ENCODE data around the gene GALK2.

Gene GALK2

DNA sequence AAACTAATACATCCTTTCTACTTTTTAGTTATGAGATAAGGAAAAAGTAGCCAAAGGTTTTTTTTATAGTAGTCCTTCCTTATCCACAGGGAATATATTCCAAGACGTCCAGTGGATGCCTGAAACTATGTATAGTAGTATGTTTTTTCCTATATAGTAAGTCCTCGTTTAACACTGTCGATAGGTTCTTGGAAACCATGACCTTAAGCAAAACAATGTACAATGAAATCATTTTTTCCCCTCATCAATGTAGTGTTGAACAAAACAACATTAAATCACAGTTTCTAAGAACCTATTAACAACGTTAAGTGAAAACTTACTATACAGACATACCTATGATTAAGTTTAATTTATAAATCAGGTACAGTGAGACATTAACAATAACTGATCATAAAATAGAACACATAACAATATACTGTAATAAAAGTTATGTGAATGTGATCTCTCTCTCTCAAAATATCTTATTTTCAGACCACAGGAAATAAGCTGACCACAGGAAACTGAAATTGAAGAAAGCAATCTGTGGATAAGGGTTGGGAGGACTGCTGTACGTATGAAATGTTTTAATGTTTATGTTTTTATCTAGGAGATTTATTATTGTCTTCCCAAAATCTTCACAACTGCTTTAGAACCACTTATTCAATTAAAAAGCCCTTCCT lies 35.2 kb upstream of the GALK2 start:
- peaks cover 4% of the 10 kb centered on the region for H4K20me1 ChIP-seq (ENCODE audit: insufficient read depth, low read length, poor library complexity, severe bottlenecking)
- H3K4me2 ChIP-seq (ENCODE audit: low read depth, low read length, poor library complexity, severe bottlenecking), result no peak overlapping the region
- no peaks in the 10 kb centered on the region for H3K9me2 ChIP-seq (replicated peaks; ENCODE audit: low read depth, low read length)
- H3K79me2 ChIP-seq (ENCODE audit: insufficient read depth, low read length), result no peaks in the 10 kb centered on the region
- no peaks in the 10 kb centered on the region for H3K9me3 ChIP-seq (ENCODE audit: insufficient read depth, low read depth, low read length)
- H2AFZ ChIP-seq (ENCODE audit: low read length), result no peak overlapping the region
- H3F3A ChIP-seq (ENCODE audit: low read depth), result no peaks in the 10 kb centered on the region
- H3K36me3 ChIP-seq (ENCODE audit: insufficient read depth, low read length), result peaks cover 93% of the 10 kb centered on the region
- peaks cover 4% of the 10 kb centered on the region for H3K4me1 ChIP-seq (ENCODE audit: insufficient read depth, low read length, poor library complexity, severe bottlenecking)
- no peak overlapping the region for H3K4me3 ChIP-seq (ENCODE audit: low read length, poor library complexity, severe bottlenecking)
- H3K9ac ChIP-seq (ENCODE audit: low read depth, low read length, poor library complexity, severe bottlenecking), result no peak overlapping the region
- TF ChIP-seq, protein P1, sequence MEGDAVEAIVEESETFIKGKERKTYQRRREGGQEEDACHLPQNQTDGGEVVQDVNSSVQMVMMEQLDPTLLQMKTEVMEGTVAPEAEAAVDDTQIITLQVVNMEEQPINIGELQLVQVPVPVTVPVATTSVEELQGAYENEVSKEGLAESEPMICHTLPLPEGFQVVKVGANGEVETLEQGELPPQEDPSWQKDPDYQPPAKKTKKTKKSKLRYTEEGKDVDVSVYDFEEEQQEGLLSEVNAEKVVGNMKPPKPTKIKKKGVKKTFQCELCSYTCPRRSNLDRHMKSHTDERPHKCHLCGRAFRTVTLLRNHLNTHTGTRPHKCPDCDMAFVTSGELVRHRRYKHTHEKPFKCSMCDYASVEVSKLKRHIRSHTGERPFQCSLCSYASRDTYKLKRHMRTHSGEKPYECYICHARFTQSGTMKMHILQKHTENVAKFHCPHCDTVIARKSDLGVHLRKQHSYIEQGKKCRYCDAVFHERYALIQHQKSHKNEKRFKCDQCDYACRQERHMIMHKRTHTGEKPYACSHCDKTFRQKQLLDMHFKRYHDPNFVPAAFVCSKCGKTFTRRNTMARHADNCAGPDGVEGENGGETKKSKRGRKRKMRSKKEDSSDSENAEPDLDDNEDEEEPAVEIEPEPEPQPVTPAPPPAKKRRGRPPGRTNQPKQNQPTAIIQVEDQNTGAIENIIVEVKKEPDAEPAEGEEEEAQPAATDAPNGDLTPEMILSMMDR (conservative IDR thresholded peaks at IDR 0.05; ENCODE audit: low read length), result no peak
- TF ChIP-seq EZH2phosphoT487 (IDR thresholded peaks at IDR 0.05; ENCODE audit: borderline replicate concordance), result no peak
- no peaks in the 10 kb centered on the region for H3K27me3 ChIP-seq (ENCODE audit: insufficient read depth, low read length, poor library complexity, severe bottlenecking)

DNA sequence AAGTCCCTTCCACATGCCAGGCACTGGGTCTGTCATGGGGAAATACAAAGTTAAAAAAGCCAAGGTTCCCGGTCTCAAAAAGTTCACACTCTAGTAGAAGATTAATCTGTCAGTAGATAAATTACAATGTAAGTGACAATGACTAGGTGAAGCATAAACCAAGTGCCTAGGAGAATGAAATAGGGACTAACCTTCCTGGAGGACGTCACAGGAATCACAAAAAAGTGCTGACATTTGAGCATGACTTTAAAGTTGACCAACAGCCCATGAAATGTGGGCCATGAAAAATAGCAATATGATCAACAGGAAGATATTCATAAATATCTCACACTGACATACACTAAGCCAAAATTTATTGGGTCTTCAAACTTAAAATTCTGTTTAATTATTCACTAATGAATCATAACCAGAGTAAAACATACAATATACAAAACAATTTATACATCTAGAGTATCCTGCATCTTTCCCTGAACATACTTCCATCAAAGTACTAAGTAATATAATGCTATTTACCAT lies 34.6 kb upstream of the GALK2 start:
- Histone ChIP-seq H3F3A (ENCODE audit: low read depth) (no peaks in the 10 kb centered on the region), H3K4me2 (ENCODE audit: low read depth, low read length, poor library complexity, severe bottlenecking) (no peak overlapping the region), H3K36me3 (ENCODE audit: insufficient read depth, low read length) (peaks cover 93% of the 10 kb centered on the region), H3K79me2 (ENCODE audit: insufficient read depth, low read length) (peaks cover under 1% of the 10 kb centered on the region), H3K4me3 (ENCODE audit: low read length, poor library complexity, severe bottlenecking) (no peak overlapping the region), H3K27me3 (ENCODE audit: insufficient read depth, low read length, poor library complexity, severe bottlenecking) (no peaks in the 10 kb centered on the region), H4K20me1 (ENCODE audit: insufficient read depth, low read length, poor library complexity, severe bottlenecking) (peaks cover 4% of the 10 kb centered on the region), H3K9me3 (ENCODE audit: insufficient read depth, low read depth, low read length) (no peaks in the 10 kb centered on the region), H3K4me1 (ENCODE audit: insufficient read depth, low read length, poor library complexity, severe bottlenecking) (peaks cover 4% of the 10 kb centered on the region), H3K9ac (ENCODE audit: low read depth, low read length, poor library complexity, severe bottlenecking) (no peak overlapping the region), H2AFZ (ENCODE audit: low read length) (no peak overlapping the region), H3K9me2 (replicated peaks; ENCODE audit: low read depth, low read length) (no peaks in the 10 kb centered on the region)
- TF ChIP-seq, protein P1 (conservative IDR thresholded peaks at IDR 0.05; ENCODE audit: low read length), result no peak
- no peak for TF ChIP-seq EZH2phosphoT487 (IDR thresholded peaks at IDR 0.05; ENCODE audit: borderline replicate concordance)

DNA sequence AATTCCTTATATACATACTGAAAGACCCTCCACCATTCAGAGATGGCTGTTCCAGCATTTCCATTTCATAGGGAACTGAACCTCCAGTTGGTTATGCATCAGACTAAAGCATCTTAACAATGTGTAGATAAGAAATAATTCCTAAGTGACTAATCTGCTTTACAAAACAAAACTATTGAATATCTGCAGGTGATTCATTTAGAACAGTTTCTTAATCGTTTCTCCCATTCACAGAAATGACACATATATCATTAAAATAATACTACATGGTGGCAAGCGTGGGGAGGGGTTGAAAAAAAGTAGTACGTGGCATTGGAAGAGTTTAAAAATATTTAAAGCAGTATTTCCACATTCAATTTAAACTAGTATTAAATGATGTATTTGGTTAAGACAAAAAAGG lies 34.1 kb upstream of the GALK2 start:
- H3K4me3 ChIP-seq (ENCODE audit: low read length, poor library complexity, severe bottlenecking), result no peak overlapping the region
- TF ChIP-seq, protein P1 (conservative IDR thresholded peaks at IDR 0.05; ENCODE audit: low read length), result no peak
- no peak for TF ChIP-seq EZH2phosphoT487 (IDR thresholded peaks at IDR 0.05; ENCODE audit: borderline replicate concordance)
- peaks cover 93% of the 10 kb centered on the region for H3K36me3 ChIP-seq (ENCODE audit: insufficient read depth, low read length)
- no peaks in the 10 kb centered on the region for H3F3A ChIP-seq (ENCODE audit: low read depth)
- H3K79me2 ChIP-seq (ENCODE audit: insufficient read depth, low read length), result peaks cover 6% of the 10 kb centered on the region
- H3K4me1 ChIP-seq (ENCODE audit: insufficient read depth, low read length, poor library complexity, severe bottlenecking), result peaks cover 4% of the 10 kb centered on the region
- no peak overlapping the region for H3K4me2 ChIP-seq (ENCODE audit: low read depth, low read length, poor library complexity, severe bottlenecking)
- H4K20me1 ChIP-seq (ENCODE audit: insufficient read depth, low read length, poor library complexity, severe bottlenecking), result peaks cover 7% of the 10 kb centered on the region
- H3K9me3 ChIP-seq (ENCODE audit: insufficient read depth, low read depth, low read length), result no peaks in the 10 kb centered on the region
- no peak overlapping the region for H2AFZ ChIP-seq (ENCODE audit: low read length)
- no peaks in the 10 kb centered on the region for H3K9me2 ChIP-seq (replicated peaks; ENCODE audit: low read depth, low read length)
- H3K27me3 ChIP-seq (ENCODE audit: insufficient read depth, low read length, poor library complexity, severe bottlenecking), result no peaks in the 10 kb centered on the region
- H3K9ac ChIP-seq (ENCODE audit: low read depth, low read length, poor library complexity, severe bottlenecking), result no peak overlapping the region

Data from Loucy (cell line).